Thyroid gland (tissue), 4 donors: ENCODE data around the gene BUD23. TPM values are rescaled to one million over a fixed set of nuclear protein-coding genes. Genes with fewer than 3 reads are reported as not detected.

Experiments used
- DNase-seq, 2 donors: peaks; one replicate each; pipeline ENCODE4 v3.0.0-alpha.2; 2019
- H3K27ac ChIP-seq, 3 donors: fragments of 200-600 bp; sonication (generic); 1 replicate in 2 of 3; 2 replicates in 1 of 3; pipeline ENCODE4 v1.5.1; 2016 to 2019; ENCODE audit warnings: mild to moderate bottlenecking in 1 of 3, moderate library complexity in 1 of 3
- H3K27me3 ChIP-seq: fragments of 200-600 bp; sonication (generic); one replicate; pipeline ENCODE4 v1.5.1; 2019
- H3K36me3 ChIP-seq, 2 donors: fragments of 200-600 bp; sonication (generic); one replicate each; pipeline ENCODE4 v1.5.1; 2016 to 2019
- H3K4me1 ChIP-seq, 2 donors: fragments of 200-600 bp; sonication (generic); one replicate each; pipeline ENCODE4 v1.5.1; 2017 to 2019
- H3K4me3 ChIP-seq, 3 donors: fragments of 200-600 bp; sonication (generic); replicated peaks in 1 of 3; 1 replicate in 2 of 3; 2 replicates in 1 of 3; pipeline ENCODE4 v1.5.1; 2016; ENCODE audit warnings: mild to moderate bottlenecking in 1 of 3
- H3K9me3 ChIP-seq: fragments of 200-600 bp; sonication (generic); one replicate; pipeline ENCODE4 v1.5.1; 2017
- POLR2A ChIP-seq, 2 donors: fragments of 450-650 bp; IDR thresholded peaks; one replicate each; pipeline ENCODE4 v1.6.1; 2017; ENCODE audit warnings: antibody characterized with exemption in 2 of 2, mild to moderate bottlenecking in 2 of 2, moderate library complexity in 1 of 2
- WGBS, 2 donors: methylation state at CpG; one replicate each; pipeline ENCODE4 v1.1.5; 2017; 5-methylcytosine and 5-hydroxymethylcytosine counted together
- intact Hi-C: fragments of 100-400 bp; cut with DNase I; formaldehyde crosslinking; loops from one replicate; pipeline ENCODE4 v1.15.1; 2023
- total RNA-seq, 4 donors: library from RNA; depleted of rRNA; stranded (reverse); fragments of >200 nt; gene quantifications; one replicate each; pipeline ENCODE4 v1.2.3, GENCODE V29; 2016
- TF ChIP-seq, protein P1 (sequence below), 6 experiments: fragments of 200-600 bp in 3 of 6; fragments of 450-650 bp in 3 of 6; sonication (generic) in 3 of 6; IDR thresholded peaks; one replicate each; pipeline ENCODE4 v1.5.1; 2016 to 2019; ENCODE audit warnings: antibody characterized with exemption in 6 of 6, mild to moderate bottlenecking in 2 of 6, inconsistent platforms in 1 of 6, moderate library complexity in 1 of 6

The BUD23 gene
- total RNA-seq, 4 donors from 2014 or later: 58.3 to 78.0 (median 64.9) TPM

DNA sequence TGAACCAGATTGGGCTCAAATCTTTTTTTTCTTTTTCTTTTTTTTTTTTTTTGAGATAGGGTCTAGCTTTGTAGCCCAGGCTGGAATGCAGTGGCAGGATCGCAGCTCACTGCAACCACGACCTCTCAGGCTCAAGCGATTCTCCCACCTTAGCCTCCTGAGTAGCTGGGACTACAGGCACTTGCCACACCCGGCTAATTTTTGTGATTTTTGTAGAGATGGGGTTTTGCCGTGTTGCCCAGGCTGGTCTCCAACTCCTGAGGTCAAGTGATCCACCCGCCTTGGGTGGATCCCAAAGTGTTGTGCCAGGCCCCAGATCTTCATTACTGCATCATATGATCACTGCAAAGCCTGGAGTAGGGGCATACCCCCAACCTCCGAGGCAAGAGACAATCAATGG, 2.9 kb upstream of the BUD23 start:
- Histone ChIP-seq H3K9me3 (no peaks in the 10 kb centered on the region), H3K4me3 (no peak overlapping the region), H3K27me3 (no peaks in the 10 kb centered on the region), H3K4me1 (peaks cover 39 to 49% of the 10 kb centered on the region in 2 donors), H3K36me3 (no peaks in the 10 kb centered on the region), H3K27ac (peak overlapping the region; percentile 60 to 78 (median 76))
- WGBS, 2 donors: 36 to 51% methylated on average over 7 of the region's 7 CpGs
- peak; percentile 66 to 73 for DNase-seq
- TF ChIP-seq POLR2A (IDR thresholded peaks at IDR 0.05): peak in 1 of 2 donors; percentile 31
- TF ChIP-seq, protein P1, sequence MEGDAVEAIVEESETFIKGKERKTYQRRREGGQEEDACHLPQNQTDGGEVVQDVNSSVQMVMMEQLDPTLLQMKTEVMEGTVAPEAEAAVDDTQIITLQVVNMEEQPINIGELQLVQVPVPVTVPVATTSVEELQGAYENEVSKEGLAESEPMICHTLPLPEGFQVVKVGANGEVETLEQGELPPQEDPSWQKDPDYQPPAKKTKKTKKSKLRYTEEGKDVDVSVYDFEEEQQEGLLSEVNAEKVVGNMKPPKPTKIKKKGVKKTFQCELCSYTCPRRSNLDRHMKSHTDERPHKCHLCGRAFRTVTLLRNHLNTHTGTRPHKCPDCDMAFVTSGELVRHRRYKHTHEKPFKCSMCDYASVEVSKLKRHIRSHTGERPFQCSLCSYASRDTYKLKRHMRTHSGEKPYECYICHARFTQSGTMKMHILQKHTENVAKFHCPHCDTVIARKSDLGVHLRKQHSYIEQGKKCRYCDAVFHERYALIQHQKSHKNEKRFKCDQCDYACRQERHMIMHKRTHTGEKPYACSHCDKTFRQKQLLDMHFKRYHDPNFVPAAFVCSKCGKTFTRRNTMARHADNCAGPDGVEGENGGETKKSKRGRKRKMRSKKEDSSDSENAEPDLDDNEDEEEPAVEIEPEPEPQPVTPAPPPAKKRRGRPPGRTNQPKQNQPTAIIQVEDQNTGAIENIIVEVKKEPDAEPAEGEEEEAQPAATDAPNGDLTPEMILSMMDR (IDR thresholded peaks at IDR 0.05): no peak
- intact Hi-C loops: no loop called here

DNA sequence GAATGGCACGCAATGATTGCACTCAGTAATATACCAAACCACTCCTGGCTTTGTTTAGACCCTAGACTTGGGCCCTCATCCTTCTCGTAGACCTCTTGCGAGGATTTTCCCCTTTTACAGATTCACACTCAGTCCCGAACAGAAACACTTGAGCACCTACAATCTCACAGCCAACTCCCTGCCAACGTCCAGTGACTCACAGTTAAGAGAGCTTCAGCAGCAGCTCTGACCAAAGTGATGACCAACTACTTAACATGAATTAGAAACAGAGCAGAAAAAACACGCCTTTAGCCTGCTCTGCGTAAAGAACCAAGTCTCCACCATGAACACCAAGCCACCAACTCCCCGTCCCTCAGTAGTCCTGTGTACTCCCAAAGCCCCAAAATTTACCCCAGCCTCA, 2.4 kb upstream of the BUD23 start:
- H3K4me1 ChIP-seq: peaks cover 39 to 49% of the 10 kb centered on the region in 2 donors
- peak; percentile 54 to 55 for DNase-seq
- intact Hi-C loops: no loop called here
- no peaks in the 10 kb centered on the region for H3K9me3 ChIP-seq
- H3K36me3 ChIP-seq: no peaks in the 10 kb centered on the region
- peak overlapping the region in 1 of 3 donors; percentile 4 for H3K4me3 ChIP-seq
- TF ChIP-seq, protein P1 (IDR thresholded peaks at IDR 0.05): no peak
- no peaks in the 10 kb centered on the region for H3K27me3 ChIP-seq
- peak overlapping the region; percentile 60 to 78 (median 76) for H3K27ac ChIP-seq
- WGBS, 2 donors: 51 to 55% methylated on average over 8 of the region's 8 CpGs

DNA sequence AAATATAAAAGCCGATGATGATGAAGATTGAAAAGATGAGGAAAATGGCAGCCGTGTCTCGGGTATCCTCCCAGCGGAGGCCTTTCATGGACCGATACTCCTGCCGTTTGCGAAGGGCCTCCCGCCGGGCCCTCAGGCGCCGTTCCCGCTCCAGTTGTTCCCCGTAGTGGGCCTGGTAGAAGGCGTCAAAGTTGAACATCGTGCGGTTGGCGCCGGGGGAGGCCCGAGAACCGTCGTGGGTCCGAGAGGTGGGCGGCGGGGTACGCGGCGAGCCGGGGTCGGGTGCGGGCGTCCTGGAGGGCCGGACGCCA, 697 bp upstream of the BUD23 start:
- peaks cover 0 to 4% of the 10 kb centered on the region in 2 donors for H3K36me3 ChIP-seq
- intact Hi-C loops: no loop called here
- no peaks in the 10 kb centered on the region for H3K9me3 ChIP-seq
- H3K27me3 ChIP-seq: no peaks in the 10 kb centered on the region
- H3K4me3 ChIP-seq: peak overlapping the region; percentile 78 to 95 (median 83)
- peak overlapping the region; percentile 62 to 84 (median 83) for H3K27ac ChIP-seq
- H3K4me1 ChIP-seq: peaks cover 39 to 49% of the 10 kb centered on the region in 2 donors
- 0 to 1% methylated on average over 6 to 28 of the region's 33 CpGs for WGBS, 2 donors
- TF ChIP-seq POLR2A (IDR thresholded peaks at IDR 0.05): no peak
- TF ChIP-seq, protein P1 (IDR thresholded peaks at IDR 0.05): no peak
- DNase-seq: no peak

DNA sequence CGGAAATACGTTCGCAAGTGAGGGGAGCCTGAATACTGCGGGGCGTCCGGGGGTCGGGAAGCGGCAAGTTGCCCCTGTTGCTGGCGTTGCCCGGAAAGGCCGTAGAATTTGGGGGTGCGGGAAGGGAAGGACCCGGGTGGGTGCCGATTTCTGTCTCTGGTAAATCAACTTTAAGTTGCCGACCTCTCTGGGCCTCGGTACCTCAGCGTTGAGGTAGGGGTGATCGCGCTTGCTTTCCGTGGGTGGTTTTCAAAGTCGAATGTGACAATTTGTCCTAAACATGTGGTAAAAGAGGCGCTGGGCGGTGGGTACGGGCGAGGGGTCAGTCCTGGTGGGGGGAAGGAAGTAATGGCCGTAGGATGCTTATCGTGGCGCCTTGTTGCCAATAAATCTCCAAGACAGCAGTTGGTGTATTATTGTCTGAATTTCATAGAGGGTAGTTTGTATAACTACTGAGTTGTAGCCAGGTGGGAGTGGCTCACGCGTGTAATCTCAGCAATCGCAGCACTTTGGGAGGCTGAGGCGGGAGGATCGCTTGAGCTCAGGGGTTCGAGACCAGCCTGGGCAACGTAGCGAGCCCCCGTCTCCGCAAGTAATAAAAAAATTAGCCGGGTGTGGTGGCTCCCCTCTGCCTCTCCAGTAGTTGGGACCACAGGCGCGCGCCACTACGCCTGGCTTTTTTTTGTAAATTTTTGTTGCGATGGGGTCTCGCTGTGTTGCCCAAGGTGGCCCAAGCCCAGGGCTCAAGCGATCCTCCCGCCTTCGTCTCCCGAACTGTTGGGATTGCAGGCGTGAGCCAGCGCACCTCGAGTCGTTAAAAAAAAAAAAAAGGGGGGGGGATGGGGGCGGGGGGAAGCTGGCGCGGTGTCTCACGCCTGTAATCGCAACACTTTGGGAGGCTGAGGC, 644 bp downstream of the BUD23 start:
- 17 to 28% methylated on average over 50 to 58 of the region's 58 CpGs for WGBS, 2 donors
- DNase-seq: no peak

More for the DNA sequence above, 644 bp downstream of the BUD23 start:
- Histone ChIP-seq H3K27ac (peak overlapping the region; percentile 33 to 83 (median 73)), H3K36me3 (peaks cover 0 to 9% of the 10 kb centered on the region in 2 donors), H3K4me1 (peaks cover 39 to 41% of the 10 kb centered on the region in 2 donors), H3K4me3 (peak overlapping the region; percentile 56 to 95 (median 62)), H3K27me3 (no peaks in the 10 kb centered on the region), H3K9me3 (no peaks in the 10 kb centered on the region)
- intact Hi-C loops: no loop called here
- TF ChIP-seq POLR2A (IDR thresholded peaks at IDR 0.05): no peak
- TF ChIP-seq, protein P1 (IDR thresholded peaks at IDR 0.05): no peak
